ENCODE measurements around the gene CA10.

The CA10 gene

DNA sequence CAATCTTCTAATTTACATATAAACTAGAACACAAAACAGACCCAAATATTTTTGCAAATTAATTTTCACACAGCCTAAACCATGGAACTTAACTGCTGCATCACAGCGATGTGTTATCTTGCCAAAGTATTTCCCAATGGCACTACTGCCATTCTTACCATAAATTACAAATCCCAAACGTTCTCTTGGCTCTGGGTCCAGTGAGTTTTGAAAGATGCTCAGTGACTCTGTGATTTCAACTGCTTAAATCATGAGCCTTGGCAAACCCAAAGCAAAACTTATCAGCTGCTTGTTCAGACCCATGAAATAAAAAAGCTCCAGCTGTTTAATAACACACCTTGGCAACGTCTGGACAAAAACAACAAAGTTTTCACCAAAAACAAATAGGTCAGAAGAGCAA lies 223.0 kb downstream of the CA10 start:
- H3K27ac ChIP-seq: no peak overlapping the region
- TF ChIP-seq, protein P1, sequence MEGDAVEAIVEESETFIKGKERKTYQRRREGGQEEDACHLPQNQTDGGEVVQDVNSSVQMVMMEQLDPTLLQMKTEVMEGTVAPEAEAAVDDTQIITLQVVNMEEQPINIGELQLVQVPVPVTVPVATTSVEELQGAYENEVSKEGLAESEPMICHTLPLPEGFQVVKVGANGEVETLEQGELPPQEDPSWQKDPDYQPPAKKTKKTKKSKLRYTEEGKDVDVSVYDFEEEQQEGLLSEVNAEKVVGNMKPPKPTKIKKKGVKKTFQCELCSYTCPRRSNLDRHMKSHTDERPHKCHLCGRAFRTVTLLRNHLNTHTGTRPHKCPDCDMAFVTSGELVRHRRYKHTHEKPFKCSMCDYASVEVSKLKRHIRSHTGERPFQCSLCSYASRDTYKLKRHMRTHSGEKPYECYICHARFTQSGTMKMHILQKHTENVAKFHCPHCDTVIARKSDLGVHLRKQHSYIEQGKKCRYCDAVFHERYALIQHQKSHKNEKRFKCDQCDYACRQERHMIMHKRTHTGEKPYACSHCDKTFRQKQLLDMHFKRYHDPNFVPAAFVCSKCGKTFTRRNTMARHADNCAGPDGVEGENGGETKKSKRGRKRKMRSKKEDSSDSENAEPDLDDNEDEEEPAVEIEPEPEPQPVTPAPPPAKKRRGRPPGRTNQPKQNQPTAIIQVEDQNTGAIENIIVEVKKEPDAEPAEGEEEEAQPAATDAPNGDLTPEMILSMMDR (conservative IDR thresholded peaks at IDR 0.05): no peak

DNA sequence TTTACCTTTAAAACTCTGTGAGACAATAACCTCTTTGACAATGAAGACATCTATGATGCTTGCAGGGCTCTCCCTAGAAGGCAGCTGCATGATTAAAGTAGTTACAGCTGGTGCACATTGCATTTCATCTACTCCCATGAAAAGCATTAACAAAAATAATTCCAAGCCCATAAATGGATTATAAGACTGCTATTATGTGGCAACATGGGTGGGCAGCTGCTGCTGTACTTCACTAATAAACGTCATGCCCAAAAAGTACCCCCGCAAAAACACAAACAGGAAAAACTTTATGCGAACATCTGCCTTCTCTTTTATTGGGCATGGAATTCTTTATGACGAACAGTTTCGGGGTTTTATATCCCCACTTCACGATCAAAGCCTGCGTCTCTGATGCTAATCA lies 224.9 kb downstream of the CA10 start:
- no peak overlapping the region for H3K27ac ChIP-seq
- TF ChIP-seq, protein P1 (conservative IDR thresholded peaks at IDR 0.05): no peak

DNA sequence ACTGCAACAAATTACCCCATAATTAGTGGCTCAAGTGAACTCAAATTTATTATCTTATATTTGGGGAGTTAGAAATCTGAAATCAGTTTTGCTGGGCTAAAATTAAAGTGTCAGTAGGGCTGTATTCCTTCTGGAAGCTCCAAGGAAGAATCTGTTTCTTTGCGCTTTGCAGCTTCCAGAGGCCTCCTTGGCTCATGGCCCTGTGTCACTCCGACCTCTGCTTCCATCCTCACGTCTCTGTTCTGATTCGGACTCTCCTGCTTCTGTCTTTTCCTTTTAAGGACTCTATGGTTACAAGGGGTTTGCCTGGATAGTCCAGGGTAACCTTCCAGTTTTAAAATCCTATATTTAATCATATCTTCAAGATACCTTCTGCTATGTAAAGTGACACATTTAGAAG lies 232.1 kb downstream of the CA10 start:
- TF ChIP-seq, protein P1 (conservative IDR thresholded peaks at IDR 0.05): no peak
- no peak overlapping the region for H3K27ac ChIP-seq

DNA sequence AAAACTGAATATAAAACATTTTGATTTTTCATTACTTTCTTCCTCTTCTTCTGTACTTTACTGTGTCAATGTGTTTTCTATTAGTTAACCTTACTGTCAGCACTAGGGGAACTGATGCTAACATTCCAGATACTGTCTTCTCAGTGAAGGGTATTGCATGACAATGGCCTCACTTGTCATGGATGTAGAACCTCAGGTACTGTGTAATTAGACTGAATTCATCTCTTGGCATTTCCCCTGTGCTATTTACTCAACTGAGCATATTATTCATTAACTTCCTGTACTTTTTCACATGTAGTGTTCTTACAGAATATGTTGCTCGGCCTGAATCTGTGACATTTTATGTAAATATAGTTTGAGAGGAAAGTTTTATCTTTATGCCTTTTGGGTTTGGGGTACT lies 237.0 kb downstream of the CA10 start:
- TF ChIP-seq, protein P1 (conservative IDR thresholded peaks at IDR 0.05): no peak
- H3K27ac ChIP-seq: no peak overlapping the region

DNA sequence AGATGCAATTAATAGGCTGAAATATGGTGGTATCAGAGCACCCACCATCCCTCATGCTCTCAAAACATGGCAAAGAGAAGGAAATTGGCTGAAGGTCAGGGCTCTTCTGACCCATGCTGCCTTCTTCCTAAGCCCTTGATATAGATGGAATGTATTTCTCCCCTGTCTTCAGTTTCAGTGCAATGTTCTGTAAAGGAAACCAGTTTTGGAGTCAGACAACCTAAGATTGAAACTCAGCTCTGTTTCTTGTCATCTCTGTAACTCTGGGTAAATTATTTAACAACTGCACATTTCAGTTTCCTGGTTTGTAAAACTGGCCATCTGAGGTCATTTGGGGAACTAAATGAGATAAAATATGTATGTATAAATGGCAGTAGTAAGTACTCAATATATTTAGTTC lies 243.9 kb downstream of the CA10 start:
- no peak overlapping the region for H3K27ac ChIP-seq
- TF ChIP-seq, protein P1 (conservative IDR thresholded peaks at IDR 0.05): no peak

DNA sequence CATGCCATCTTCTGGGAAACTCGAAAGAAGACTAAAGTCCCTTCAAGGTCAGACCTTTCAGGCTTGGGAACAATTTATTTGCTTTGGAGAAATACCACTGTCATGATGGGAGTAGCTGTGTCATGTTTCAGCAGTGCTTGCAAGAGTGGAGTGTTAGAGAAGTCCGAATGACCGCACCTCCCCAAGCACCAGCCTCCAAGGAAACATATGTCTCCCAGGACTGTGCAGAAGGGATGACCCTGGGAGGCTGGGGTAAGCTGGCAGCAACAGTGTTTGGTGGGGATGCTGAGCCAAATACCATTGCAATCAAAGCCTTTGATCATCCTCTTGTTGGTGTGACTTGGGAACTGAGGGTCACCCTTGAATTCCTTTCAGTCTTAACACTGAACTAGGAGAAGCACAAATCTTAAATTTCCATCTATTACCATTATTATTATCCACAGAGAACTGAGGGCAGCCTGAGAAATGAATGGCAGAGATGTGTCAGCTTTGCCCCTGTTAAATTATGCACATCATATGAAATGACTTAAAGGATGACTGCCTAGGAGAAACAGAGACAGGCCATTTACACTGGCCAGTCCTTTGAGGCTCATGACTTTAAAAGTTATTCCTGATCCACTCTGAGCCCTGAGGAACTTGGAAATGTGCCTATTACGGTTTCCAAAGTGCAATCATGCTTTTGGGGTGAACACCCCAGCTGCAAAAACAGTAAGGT lies 244.9 kb downstream of the CA10 start:
- H3K27ac ChIP-seq: no peak overlapping the region
- TF ChIP-seq, protein P1 (conservative IDR thresholded peaks at IDR 0.05): no peak

DNA sequence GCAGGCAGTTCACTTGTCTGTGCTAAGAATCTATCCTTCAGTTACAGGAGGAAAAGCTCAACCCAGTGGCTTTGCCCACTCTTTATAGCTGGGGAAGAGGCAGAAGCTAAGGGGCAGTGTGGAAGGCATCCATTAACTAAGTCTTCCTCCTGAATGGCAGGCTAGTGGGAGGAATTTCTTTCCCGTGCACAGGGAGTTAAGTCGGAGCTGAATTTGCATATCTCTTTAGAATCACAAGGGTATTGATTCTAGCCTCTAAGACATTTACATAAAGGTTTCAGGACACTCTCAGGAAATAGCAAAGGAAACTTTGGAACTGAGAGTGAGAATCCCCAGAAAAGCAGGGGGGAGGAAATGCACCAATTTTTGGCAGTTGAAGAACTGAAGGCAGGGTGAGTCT lies 245.6 kb downstream of the CA10 start:
- TF ChIP-seq, protein P1 (conservative IDR thresholded peaks at IDR 0.05): no peak
- H3K27ac ChIP-seq: no peak overlapping the region

Data from VCaP (cell line).